Activated CD4-positive, CD25-positive, alpha-beta regulatory T cell treated with anti-CD3 and anti-CD28 coated beads, Interleukin-2, amount 50 U/mL, for 72 hours (primary cell): ENCODE results near the gene MIP.
A peak's percentile ranks its signal among the peaks of the same experiment; 100 is the strongest.
"Not testable (repeated sequence)": the region's sequence is repeated elsewhere in the genome, so short reads cannot be mapped to it uniquely, and the experiment has no call there.

Experiments used
- DNase-seq: peaks from one replicate; pipeline ENCODE4 v3.0.0; 2021

MIP gene

DNA sequence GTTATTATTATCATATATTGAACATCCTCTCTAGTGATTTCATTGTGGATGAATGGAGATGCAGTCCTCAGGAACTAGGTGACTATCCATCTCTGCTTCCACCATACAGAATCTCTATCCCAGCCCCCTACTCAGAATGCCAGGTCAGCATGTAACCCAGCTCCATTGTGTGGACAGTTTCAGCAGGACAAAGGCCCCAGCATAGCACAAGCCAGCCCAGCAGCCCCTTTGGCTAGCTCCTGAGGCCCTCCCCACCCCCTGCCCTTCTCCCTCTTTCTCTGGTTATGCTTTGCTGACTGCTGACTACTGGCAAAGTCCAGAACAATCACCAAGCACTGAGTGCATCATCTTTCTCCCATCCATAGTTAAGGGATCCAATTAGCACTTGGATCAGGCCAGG is 8.1 kb upstream of the MIP start:
- no peak for DNase-seq

DNA sequence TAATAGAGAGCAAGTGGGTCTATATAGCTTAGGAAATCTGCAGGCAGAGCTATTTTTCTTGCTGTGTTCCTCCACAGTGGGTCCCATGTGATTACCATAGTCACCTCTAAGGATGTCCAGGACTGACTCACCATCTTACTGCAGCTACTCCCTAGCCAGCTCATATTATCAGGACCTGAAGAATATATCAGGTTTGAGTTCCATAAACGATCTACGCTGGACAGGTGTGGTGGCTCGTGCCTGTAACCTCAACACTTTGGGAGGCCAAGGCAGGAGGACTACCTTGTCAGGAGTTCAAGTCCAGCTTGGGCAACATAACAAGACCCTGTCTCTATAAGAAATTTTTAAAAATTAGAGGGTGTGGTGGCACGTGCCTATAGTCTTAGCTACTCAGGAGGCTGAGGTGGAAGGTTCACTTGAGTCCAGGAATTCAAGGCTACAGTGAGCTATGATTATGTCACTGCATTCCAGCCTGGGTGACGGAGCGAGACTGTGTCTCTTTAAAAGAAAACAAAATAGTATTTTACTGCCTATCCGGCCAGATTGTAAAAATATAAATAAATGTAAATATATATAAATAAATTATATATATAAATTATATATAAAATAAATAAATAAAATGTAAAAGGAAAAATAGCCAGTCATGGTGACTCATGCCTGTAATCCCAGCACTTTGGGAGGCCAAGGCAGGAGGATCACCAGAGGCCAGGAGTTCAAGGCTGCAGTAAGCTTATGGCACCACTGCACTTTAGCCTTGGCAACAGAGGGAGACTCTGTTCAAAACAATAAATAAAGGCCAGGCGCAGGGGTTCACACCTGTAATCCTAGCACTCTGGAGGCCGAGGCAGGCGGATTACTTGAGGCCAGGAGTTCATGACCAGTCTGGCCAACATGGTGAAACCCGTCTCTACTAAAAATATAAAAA is 7.0 kb upstream of the MIP start:
- DNase-seq, result no peak

DNA sequence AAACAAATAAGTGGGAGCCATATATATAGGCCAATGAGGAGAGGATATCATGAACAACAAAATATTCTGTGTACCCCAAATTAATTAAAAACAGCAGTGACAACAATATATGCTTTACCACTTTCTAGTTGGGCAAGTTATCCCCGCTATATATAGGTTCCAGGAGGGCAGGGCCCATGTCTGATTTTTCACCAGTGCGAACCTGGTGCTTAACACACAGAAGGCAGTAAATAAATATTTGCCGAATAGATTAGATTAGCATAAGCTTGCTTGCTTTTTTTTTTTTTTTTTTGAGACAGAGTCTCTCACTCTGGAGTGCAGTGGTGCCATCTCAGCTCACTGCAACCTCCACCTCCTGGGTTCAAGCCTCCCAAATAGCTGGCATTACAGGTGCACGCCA is 3.4 kb upstream of the MIP start:
- DNase-seq, result no peak

DNA sequence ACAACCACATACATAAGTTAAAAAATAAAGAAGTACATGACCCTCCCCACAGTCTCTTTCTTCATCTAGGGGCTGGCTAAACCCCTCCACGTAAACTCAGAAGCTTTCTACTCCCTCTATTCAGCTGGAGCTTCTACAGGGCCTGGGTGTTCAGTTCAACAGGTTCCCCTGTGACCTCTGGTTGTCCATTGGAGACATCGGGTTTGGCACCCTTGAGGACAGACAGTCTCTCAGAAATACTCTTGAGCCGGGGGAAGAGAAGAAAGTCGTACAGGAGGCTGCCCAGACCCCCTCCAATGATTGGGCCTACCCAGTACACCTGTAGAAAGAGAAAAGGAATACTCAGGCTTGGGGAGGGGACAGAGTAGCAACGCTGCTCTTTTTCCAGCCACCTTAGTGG is 3.3 kb downstream of the MIP start:
- DNase-seq, result no peak

DNA sequence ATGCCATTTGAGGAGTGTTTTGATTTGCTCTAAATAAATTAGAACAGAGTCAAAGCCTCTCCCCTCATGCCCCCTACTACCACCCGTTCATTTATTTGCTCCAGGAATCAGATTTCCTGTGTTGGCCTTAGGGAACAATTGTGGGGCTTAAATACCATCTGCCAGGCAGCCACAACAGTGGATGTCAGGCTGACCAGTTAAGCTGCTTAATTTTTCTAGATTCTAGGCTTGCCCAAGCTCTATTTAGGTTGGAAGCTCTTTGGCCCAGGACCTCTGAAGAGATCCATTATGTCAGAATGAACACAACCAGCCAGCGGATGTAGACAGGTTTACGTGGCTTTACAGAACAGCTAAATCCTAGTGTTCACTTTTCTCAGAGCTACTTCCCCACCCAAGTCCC is 4.2 kb downstream of the MIP start:
- DNase-seq, result no peak

DNA sequence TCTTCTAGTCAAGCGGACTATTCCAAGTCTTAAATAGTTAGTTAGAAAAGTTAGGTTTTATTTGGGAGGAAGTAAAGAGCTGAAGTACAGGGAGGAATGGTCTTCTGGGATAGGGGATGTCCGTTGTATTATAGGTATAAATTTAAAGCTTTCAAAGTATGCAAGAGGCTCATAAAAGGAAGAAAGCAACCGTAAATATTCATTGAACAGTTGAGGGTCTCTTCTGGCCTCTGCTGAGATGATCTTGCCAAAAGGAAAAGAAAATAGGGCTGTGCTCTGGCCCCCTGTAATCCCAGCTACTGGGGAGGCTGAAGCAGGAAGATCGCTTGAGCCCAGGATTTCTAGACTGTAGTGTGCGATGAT is 4.9 kb downstream of the MIP start:
- no peak for DNase-seq

DNA sequence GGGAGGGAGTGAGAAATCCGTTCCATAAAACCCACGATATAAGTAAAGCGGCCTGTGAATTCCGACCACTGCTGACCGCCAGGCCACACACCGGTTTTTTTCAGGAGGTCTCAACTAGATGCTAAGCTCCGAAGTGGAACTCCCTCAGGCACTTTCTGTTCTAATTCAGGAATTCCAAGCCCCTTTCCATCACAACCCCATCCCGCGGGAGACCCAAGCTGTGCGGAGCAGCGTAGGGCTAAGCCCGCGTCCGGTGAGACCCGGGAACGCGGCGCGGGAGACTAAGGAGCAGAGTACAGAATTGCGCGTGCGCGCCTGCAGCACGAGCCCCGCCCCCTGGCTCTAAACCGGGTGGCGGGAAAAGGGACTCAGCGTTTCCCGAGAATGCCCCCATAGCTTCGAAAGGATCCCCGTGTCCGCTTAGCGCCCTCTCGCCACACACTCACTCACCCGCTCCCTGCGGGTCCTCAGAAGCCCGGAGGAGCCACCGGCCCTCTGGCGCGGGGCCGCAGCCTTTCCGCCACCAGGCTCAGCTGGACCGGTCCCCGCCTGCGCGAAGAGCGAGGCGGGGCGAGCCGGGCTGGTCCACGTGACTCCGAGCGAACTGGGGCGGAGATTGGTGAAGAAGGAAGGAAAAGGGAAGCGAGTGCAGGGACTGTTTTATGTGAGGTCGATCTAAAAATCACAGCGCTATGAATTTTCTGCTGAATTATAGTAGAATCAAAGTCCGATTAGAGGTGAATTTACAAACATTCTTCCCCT is 5.4 kb downstream of the MIP start, which contains the start of gene TIMELESS:
TIMELESS (minus strand) TSS at position 567 of the 762 bp plus-strand sequence. CDS start 15,256 bp downstream, outside the sequence.
- DNase-seq, result peak; percentile 90

DNA sequence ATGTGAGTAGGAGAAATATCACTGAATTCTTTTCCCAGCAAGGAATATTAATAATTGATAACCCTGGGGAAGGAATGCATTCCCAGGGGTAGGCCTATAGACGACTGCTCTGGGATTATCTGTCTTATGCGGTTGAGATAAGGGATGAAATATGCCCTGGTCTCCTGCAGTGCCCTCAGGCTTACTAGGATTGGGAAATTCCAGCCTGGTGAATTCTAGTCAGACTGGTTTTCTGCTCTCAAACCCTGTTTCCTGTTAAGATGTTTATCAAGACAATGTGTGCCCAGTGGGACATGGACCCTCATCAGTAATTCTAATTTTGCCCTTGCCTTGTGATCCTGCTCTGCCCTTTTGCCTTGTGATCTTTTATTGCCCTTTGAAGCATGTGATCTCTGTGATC is 11.2 kb downstream of the MIP start:
- DNase-seq, result not testable (repeated sequence)

DNA sequence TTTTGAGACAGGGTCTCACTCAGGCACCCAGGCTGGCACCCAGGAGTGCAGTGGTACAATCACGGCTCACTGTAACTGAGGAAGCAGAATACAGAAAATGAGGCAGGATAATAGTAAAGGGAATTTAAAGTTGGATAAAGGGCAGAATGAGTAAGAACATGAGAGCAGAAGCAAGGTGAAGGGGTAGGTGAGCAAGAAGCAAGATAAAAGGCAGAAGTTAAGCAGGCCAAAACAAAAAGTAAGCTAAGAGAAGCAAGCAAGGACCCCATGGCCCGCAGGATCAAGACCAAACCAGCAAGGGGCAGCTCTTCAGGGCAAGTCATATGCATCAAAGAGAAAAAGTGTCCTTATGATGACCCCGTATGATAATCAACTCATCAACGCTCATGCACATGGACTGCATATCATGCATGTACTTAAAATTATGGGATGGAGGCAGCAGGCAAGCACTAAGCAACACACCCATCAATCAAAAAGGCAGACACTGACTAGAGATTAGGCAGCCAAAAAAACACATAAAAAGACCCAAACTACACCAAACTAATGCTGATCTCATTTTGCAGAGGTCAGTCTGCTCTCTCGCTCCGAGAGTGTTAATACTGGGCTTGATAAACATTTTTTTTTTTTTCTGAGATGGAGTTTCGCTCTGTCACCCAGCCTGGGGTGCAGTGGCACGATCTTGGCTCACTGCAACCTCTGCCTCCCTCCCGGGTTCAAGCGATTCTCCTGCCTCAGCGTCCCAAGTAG is 16.9 kb downstream of the MIP start:
- no peak for DNase-seq

DNA sequence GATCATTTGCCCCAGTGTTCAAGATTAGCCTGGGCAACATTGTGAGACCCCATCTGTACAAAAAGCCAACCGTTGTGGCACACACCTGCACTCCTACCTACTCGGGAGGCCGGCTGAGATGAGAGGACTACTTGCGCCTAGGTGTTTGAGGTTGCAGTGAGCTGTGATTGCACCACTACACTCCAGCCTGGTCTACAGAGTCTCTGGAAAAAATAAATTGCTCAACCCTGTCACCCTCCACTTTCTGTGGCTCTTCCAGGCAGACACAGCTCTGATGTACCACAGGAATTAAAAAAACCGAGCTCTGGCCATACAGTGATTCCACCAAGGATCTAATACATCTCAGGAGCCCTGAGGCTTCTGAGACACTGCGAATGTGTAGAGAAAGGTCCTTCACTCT is 19.6 kb downstream of the MIP start:
- no peak for DNase-seq

DNA sequence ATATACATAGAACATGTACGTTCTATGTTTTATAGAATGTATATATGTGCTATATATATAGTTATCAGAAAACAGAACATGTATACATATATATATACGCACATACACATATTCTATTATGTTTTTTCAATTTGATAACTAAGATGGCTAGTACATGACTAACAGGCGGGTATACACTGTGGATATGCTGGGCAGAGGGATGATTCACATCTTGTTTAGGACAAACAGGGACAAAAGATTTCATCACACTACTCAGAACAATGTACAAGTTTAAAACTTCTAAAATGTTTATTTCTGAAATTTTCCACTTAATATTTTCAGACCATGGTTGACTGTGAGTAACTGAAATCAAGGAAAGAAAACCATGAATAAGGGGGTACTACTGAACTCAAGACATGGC is 22.6 kb downstream of the MIP start:
- DNase-seq, result no peak

DNA sequence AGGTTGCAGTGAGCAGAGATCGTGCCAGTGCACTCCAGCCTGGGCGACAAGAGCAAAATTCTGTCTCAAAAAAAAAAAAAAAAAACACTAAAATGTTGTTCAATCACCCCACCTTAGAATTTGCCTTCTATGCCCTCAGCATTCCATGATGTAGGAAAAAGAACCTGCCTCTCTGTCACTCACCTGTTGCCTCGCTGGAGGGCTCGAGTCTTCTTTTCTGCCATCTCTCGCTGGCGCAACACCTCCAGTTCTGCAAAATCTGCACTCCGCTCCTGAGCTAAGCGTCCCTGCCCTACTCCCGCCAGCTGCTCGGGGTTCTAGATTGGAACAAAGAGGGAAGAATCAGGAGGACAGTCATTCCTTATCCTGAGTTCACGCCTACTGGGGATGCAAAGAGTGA is 23.2 kb downstream of the MIP start:
- DNase-seq, result no peak

DNA sequence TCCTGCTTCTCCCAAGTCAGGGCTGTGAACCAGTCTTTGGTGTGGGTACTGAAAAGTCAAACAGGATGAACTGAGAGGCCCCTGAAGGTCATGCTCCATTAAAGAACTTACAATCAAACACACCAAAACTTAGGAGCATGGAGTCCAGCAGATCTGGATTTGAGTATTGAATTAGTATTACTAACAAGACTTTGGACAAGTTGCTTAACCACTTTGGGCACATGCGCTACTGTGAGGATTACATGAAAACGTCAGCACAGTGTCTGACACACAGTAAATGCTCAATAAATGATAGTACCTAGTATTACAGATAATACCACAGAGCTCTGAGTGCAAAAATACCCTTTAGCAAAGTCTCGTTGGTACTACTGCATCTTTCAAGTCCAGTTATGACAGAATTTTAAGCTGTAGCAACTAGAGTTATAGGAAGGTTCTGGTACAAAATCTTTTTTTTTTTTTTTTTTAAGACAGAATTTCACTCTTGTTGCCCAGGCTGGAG is 28.5 kb downstream of the MIP start:
- DNase-seq, result no peak

DNA sequence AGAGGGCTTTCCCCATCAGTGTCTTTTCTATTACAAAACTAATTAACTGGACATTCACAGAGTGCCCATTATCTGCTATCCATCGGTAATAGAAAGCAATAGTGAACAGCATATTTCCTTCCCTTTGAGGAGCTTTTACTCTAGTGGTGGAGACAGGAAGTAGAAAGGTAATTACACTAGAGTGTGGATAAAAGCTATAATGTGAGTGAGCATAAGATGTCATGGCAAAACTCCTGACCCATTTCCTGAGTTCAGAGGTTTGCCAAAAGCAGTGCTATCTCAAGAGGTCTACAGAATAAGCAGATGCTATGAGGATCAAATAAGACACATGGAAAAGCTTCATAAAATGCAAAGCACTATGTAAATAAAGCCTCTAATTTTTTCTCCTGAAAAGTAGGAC is 29.3 kb downstream of the MIP start:
- no peak for DNase-seq

DNA sequence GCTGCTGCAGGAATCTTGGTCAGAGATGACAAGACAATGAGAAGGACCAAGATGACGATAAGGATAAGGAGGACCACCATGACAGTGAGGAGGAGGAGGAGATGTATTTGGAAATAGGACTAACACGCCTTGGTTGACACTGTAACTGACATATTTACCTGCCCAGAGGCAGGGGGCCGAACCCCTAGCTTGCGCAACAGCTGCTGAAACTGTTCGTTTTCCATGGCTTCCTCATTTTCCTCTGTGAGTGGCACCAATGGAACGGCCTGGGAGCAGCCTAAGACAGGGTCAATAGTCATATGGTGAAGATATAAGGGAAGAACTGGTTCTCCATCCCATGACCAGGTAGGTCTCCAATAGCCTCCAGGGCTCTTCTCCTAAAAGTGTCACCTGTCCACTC is 34.0 kb downstream of the MIP start:
- DNase-seq, result no peak

DNA sequence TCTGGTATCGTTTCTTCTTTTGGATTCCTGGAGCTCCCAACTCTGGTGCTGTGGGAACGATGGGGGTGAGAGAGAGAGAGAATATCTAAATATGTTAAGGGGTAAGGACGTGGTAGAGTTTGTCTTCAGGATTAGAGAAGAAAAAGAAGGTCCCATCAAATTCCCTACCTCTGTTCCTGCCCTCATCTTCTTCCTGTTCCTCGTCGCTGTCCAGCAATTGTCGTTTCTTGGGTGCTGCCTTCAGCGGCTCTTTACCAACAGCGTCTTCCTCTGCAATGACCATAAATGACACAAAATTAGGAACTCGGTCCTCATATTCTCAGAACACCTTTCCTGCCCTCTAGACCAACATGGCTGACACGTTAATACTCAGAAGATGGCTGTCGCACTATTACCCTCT is 36.7 kb downstream of the MIP start:
- DNase-seq, result no peak

DNA sequence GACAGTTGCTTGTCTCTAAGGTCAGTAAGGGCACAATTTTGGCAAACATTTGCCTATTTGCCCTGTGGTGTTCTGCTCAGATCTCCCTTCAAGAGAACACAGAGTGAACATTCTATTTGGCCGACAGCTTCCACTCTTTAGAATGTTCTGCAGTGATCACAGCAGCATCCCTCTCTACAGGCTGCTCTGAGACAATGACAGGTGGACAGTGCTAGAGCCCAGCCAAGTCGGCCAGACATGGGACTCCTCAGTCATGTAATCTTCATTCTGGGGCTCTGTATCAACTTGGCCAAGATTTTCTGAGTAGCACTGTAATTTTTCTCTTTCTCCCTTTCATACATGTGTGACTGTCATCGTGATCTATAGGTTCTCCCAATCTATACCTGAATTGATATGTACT is 40.1 kb downstream of the MIP start:
- no peak for DNase-seq

DNA sequence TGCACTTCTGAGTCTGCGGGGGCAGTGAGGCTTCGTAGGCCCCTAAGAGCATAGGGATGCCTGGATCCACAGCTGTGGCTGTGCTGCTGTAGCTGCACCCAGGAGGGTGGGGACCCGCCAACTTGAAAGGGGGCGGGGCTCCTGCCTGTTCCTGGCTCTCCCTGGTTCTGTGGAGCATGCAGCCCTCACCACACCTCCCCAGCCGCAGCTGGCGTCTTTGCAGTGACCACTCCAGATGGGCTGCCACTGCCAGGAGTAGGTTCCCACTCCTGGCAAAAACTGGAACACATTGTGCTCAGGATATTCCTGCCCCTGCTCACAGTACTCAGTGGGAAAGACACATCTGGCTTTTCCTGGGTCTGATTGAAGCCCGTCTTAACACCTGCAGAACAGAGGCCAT is 41.1 kb downstream of the MIP start:
- DNase-seq, result no peak

DNA sequence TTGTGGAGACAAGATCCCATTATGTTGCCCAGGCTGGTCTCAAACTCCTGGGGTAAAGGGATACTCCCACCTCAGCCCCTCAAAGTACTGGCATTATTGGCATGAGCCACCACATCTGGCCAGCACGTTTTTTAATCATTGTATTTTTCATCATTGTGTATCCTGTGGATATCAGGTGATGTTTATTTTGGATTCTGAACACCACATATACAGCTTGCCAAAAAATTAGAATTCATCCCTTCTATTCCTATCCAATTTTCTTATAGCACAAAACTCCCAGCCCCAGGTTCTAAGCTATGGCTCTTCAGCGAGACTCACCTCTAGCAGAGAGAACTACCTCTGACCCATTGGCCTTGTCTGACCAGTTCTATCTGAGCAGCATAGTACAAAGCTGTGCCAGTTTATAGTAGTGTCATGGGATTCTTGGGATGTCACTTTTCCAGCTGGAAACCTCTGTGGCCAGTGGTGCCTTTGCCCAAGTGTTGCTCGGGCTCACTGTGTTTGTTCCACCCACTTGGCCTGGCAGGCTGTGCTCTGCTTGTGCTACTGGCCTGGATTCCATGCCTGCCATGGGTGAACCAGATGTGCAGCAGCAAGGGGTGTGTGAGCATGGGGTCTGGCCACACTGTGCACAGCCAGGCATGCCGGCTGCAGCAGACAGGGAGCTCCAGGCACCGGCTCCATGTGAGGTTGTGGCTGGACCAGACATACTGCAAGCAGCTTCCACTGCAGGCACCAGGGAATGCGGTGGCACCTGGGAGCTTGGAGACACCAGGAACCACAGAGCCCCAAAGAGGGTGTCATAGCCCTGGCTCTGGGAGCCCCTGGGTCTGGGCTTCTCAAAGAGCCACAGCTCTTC is 42.4 kb downstream of the MIP start:
- no peak for DNase-seq

DNA sequence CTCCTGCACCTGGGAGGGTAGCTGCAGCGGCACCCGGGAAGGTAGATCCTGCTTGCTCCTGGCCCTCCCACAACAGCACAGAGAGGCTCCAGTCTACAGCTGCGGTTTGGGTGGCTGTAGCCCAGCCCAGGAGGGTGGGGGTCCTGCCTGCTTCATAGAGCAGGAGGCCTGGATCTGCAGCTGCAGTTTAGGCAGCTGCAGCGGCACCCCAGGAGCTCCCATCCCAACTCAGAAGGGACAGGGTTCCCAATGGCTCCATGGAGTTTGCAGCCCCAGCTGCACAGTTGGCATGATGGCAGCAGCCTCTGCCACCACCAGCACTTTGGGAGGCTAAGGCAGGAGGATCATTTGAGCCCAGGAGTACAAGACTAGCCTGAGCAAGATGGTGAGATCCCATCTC is 43.7 kb downstream of the MIP start:
- no peak for DNase-seq

DNA sequence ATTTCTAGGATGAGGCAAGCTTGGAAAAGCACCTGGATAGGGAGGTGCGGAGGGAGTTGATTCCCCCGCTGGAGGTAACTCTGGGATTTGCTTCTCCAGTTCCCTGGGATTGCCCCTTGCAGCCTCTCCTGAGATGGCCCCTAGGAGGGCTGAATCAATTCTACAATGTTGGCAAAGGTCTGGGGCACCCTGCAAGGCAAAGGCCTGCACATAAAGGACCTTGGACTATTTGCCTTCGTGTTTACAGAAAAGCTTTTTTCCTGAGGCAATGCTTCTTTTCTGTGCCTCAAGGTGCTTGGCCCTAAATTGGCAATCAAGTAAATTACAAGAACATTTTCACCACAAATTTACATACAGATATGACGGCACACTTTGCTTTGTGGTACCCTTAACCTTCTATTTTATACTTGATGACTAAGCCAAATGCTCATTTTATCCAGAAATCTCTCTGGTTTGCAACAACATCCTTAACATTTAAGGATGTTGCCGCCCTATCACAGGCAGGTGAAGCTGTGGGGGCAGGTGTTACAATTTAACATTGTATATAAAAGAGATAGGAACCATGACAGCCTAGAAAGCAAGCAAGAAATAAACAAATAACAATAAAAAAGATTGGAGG is 45.5 kb downstream of the MIP start:
- no peak for DNase-seq

DNA sequence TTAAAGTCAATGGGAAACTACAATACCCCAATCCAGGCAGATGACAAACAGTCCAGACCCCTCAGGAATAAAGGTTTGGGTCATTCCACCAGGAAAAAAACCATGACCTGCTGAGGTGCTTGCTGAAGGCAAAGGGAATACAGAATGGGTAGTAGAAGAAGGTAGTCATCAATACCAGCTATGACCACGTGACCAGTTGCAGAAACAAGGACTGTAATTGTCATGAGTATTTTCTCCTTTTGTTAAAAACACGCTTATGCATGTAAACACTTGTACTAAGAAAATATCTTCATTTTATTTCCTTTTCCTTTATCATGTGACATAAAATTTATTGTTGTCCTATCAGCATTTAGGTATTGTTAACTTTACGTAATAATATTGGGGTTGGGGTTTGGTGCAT is 50.2 kb downstream of the MIP start:
- not testable (repeated sequence) for DNase-seq
